GM12878 (cell line): ENCODE results near the gene AGTRAP. TPM values are rescaled to one million over a fixed set of nuclear protein-coding genes. Genes with fewer than 3 reads are reported as not detected.
A peak's percentile ranks its signal among the peaks of the same experiment; 100 is the strongest.

Source experiments
- ATAC-seq: fragments of 200-7000 bp; cut with Tn5 transposase; 3 replicates; pipeline ENCODE4 v1.9.1; 2020; ENCODE audit warnings: mild to moderate bottlenecking, moderate library complexity
- BruUV-seq: library from RNA; stranded (reverse); fragments of 400-500 nt; replicated peaks from 2 replicates; lab custom pipeline; 2021; lab: Mats Ljungman, UMichigan
- CTCF ChIA-PET: fragments of 300-600 bp; sonication (Branson Sonifier 250); formaldehyde crosslinking; extraction: SDS; loops from one replicate; lab custom pipeline; 2021; ENCODE audit warnings: inconsistent platforms; lab: Yijun Ruan, JAX
- POLR2A ChIA-PET: fragments of 350-600 bp; formaldehyde crosslinking; extraction: SDS; loops from one replicate; lab custom pipeline; 2021; ENCODE audit warnings: inconsistent platforms; lab: Charles Lee
- RAD21 ChIA-PET: fragments of 300-600 bp; sonication (Branson Sonifier 250); formaldehyde crosslinking; loops from one replicate; lab custom pipeline; 2023; ENCODE audit warnings: antibody characterized with exemption; ENCODE audit not compliant: unreplicated experiment; lab: Charles Lee
- SMC1A ChIA-PET: fragments of 300-600 bp; sonication (Branson Sonifier 250); formaldehyde crosslinking; loops from one replicate; lab custom pipeline; 2023; ENCODE audit not compliant: unreplicated experiment, uncharacterized antibody; lab: Charles Lee
- DNase-seq: peaks from one replicate; pipeline ENCODE4 v3.0.0-alpha.2; 2011; ENCODE audit warnings: low read depth, low spot score
- FAIRE-seq: peaks from 3 replicates; lab custom pipeline; 2011; peaks lifted over from hg19 to GRCh38; lab: Jason Lieb, UNC
- H2AFZ ChIP-seq: 2 replicates; pipeline ENCODE4 v1.6.0; 2011; ENCODE audit warnings: low read depth, low read length, control low read depth; ENCODE audit not compliant: control insufficient read depth
- H3K27ac ChIP-seq: 2 replicates; pipeline ENCODE4 v1.5.1; 2011; ENCODE audit warnings: control low read depth; ENCODE audit not compliant: control insufficient read depth, insufficient read depth
- H3K27me3 ChIP-seq, 2 experiments: replicated peaks in 1 of 2; 2 replicates each; pipeline versions ENCODE4 v1.6.0 to v1.6.1; 2011; ENCODE audit warnings: low read length in 1 of 2; ENCODE audit not compliant: control insufficient read depth in 2 of 2, insufficient read depth in 2 of 2
- H3K36me3 ChIP-seq, 2 experiments: 2 replicates each; pipeline ENCODE4 v1.5.1; 2011; ENCODE audit warnings: low read length in 1 of 2; ENCODE audit not compliant: control insufficient read depth in 2 of 2, insufficient read depth in 2 of 2
- H3K4me1 ChIP-seq: 2 replicates; pipeline ENCODE4 v1.6.1; 2011; ENCODE audit warnings: mild to moderate bottlenecking, low read length, moderate library complexity, mixed read lengths; ENCODE audit not compliant: control insufficient read depth, insufficient read depth
- H3K4me2 ChIP-seq: 2 replicates; pipeline ENCODE4 v1.6.0; 2011; ENCODE audit warnings: control low read depth; ENCODE audit not compliant: control insufficient read depth, insufficient read depth
- H3K4me3 ChIP-seq: fragments of 200-600 bp; sonication (generic); 2 replicates; pipeline ENCODE4 v1.5.1; 2016
- H3K79me2 ChIP-seq: 2 replicates; pipeline ENCODE4 v1.6.0; 2011; ENCODE audit warnings: low read length; ENCODE audit not compliant: control insufficient read depth, insufficient read depth
- H3K9ac ChIP-seq: 2 replicates; pipeline ENCODE4 v1.8.0; 2011; ENCODE audit warnings: low read length, control low read depth, mixed read lengths; ENCODE audit not compliant: control insufficient read depth, insufficient read depth
- H3K9me3 ChIP-seq: replicated peaks from 3 replicates; pipeline ENCODE4 v1.5.1; 2011; ENCODE audit warnings: mild to moderate bottlenecking, low read length; ENCODE audit not compliant: control insufficient read depth, insufficient read depth
- H4K20me1 ChIP-seq: 2 replicates; pipeline ENCODE4 v1.6.0; 2011; ENCODE audit not compliant: control insufficient read depth, insufficient read depth
- CBX3 ChIP-seq: fragments of 200-600 bp; sonication (generic); IDR thresholded peaks from 2 replicates; pipeline ENCODE4 v1.6.1; 2016; ENCODE audit warnings: low read depth, borderline replicate concordance
- CHD1 ChIP-seq: IDR thresholded peaks from 2 replicates; pipeline ENCODE4 v1.6.1; 2012; ENCODE audit warnings: low read depth, low read length, improper control_type of control experiment
- HDAC6 ChIP-seq: fragments of 200-600 bp; sonication (generic); IDR thresholded peaks from one replicate; pipeline ENCODE4 v1.8.0; 2017; ENCODE audit warnings: antibody characterized with exemption; ENCODE audit not compliant: unreplicated experiment
- SUZ12 ChIP-seq: fragments of 200-600 bp; sonication (generic); IDR thresholded peaks from one replicate; pipeline ENCODE4 v1.6.1; 2018; ENCODE audit warnings: antibody characterized with exemption, mild to moderate bottlenecking; ENCODE audit not compliant: unreplicated experiment
- WGBS: methylation state at CpG from one replicate; pipeline ENCODE4 v1.1.6; 2016; ENCODE audit warnings: low lambda C conversion rate; ENCODE audit not compliant: insufficient replicate concordance, insufficient coverage; ENCODE audit errors: missing lambda C conversion rate; 5-methylcytosine and 5-hydroxymethylcytosine counted together
- in situ Hi-C: fragments of 300-500 bp; cut with MboI; formaldehyde crosslinking; loops from 9 replicates; pipeline ENCODE4 v1.14.3; 2018; ENCODE audit warnings: mixed read lengths
- intact Hi-C: fragments of 100-400 bp; cut with micrococcal nuclease; formaldehyde crosslinking; loops from one replicate; pipeline ENCODE4 v1.14.2; 2022; ENCODE audit not compliant: unreplicated experiment
- polyA plus RNA-seq, 11 experiments: library from polyadenylated mRNA; depleted of rRNA in 4 of 11; unstranded in 6 of 11; stranded (reverse) in 5 of 11; fragments of >200 nt; fragmentation: Nextera tagmentation in 4 of 11; fragmentation: Illumina TruSeq in 1 of 11; extraction: Ambion mirVana in 4 of 11; extraction: Trizol in 1 of 11; gene quantifications; 1 replicate in 1 of 11; 2 replicates in 10 of 11; pipeline versions ENCODE4 v1.2.1 to v1.2.3, GENCODE V29; 2011 to 2016; ENCODE audit warnings: inconsistent platforms in 2 of 11, missing spikeins in 2 of 11, low read depth in 1 of 11
- total RNA-seq, 4 experiments: library from RNA; depleted of rRNA in 3 of 4; stranded (reverse); fragments of >200 nt in 3 of 4; fragmentation: Illumina TruSeq in 1 of 4; extraction: Trizol in 1 of 4; gene quantifications; 2 replicates each; pipeline versions ENCODE4 v1.2.1 to v1.2.3, GENCODE V29; 2013 to 2021

The AGTRAP gene
- total and polyA plus RNA-seq, 10 of the 15 experiments (the other 5 are each of a cell fraction or from before 2014, with no cell fraction given), result 3.0 to 17.4 (median 10.2) TPM

- Histone ChIP-seq H3K9me3 (no peaks in the 10 kb centered on the region), H3K9ac (no peak overlapping the region), H3K4me3 (no peak overlapping the region), H3K4me2 (no peak overlapping the region), H3K4me1 (no peaks in the 10 kb centered on the region), H2AFZ (no peak overlapping the region), H3K79me2 (no peaks in the 10 kb centered on the region), H3K27me3 (peaks cover 9 to 16% of the 10 kb centered on the region in 2 experiments; a peak in 3 of 4 replicates), H3K27ac (no peak overlapping the region), H3K36me3 (no peaks in the 10 kb centered on the region), H4K20me1 (no peaks in the 10 kb centered on the region; the same call in 1 of the 2 replicates)
- in situ Hi-C loops (no loop called here), intact Hi-C loops (no loop called here)
- ATAC-seq (0 out of 3 replicates have a peak, but pooled peaks have one; percentile 22), FAIRE-seq (no peak), DNase-seq (no peak)
- ChIA-PET CTCF (interaction anchor here (1.1 to 1.7 kb wide), 2 partner anchors 9 to 15 kb away, joined by 3 read pairs; no protein-coding TSS in a partner anchor), POLR2A (no interaction called here), SMC1A (no interaction called here), RAD21 (interaction anchor here (0.7 to 1.0 kb wide), 2 partner anchors 26 to 203 kb away, joined by 3 read pairs; no protein-coding TSS in a partner anchor)
- 5% methylated on average over 56 of the region's 64 CpGs for WGBS
- no TSS peak for BruUV-seq
- TF ChIP-seq CBX3, result no peak
- peak; percentile 35 for TF ChIP-seq SUZ12
These were observed 45.3 kb upstream of the AGTRAP start for GRCh38 chr1:11690397-11691301.

- WGBS, result 0% methylated on average over 27 of the region's 78 CpGs
- H3K79me2 ChIP-seq, result no peaks in the 10 kb centered on the region
- H4K20me1 ChIP-seq, result no peaks in the 10 kb centered on the region; the same call in 1 of the 2 replicates
- H3K4me3 ChIP-seq, result no peak within 1 kb of the TSS
- DNase-seq, result no peak
- H3K4me1 ChIP-seq, result no peaks in the 10 kb centered on the region
- ChIA-PET POLR2A (no interaction called here), SMC1A (no interaction called here), CTCF (no interaction called here), RAD21 (no interaction called here)
- H3K27me3 ChIP-seq, result peaks cover 9 to 16% of the 10 kb centered on the region in 2 experiments; a peak in 3 of 4 replicates
- H3K9ac ChIP-seq, result no peak within 1 kb of the TSS
- no peaks in the 10 kb centered on the region for H3K9me3 ChIP-seq
- in situ Hi-C loops, result no loop called here
- no peak within 1 kb of the TSS for H3K4me2 ChIP-seq
- TF ChIP-seq HDAC6 (peak; percentile 99), SUZ12 (peak; percentile 93), CHD1 (no peak)
- no peak for FAIRE-seq
- intact Hi-C loops, result no loop called here
- H2AFZ ChIP-seq, result no peak within 1 kb of the TSS
- H3K36me3 ChIP-seq, result no peaks in the 10 kb centered on the region
- no TSS peak for BruUV-seq
- H3K27ac ChIP-seq, result no peak within 1 kb of the TSS
- no peak for ATAC-seq
These were observed 44.5 kb upstream of the AGTRAP start, which contains the start of gene DRAXIN for GRCh38 chr1:11691302-11691914. TSS of gene DRAXIN (plus strand) at chr1:11691710. CDS start at chr1:11706259, 14,549 bp downstream.
